ENCODE measurements around the gene SNAPC1.

SNAPC1 gene, protein sequence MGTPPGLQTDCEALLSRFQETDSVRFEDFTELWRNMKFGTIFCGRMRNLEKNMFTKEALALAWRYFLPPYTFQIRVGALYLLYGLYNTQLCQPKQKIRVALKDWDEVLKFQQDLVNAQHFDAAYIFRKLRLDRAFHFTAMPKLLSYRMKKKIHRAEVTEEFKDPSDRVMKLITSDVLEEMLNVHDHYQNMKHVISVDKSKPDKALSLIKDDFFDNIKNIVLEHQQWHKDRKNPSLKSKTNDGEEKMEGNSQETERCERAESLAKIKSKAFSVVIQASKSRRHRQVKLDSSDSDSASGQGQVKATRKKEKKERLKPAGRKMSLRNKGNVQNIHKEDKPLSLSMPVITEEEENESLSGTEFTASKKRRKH

DNA sequence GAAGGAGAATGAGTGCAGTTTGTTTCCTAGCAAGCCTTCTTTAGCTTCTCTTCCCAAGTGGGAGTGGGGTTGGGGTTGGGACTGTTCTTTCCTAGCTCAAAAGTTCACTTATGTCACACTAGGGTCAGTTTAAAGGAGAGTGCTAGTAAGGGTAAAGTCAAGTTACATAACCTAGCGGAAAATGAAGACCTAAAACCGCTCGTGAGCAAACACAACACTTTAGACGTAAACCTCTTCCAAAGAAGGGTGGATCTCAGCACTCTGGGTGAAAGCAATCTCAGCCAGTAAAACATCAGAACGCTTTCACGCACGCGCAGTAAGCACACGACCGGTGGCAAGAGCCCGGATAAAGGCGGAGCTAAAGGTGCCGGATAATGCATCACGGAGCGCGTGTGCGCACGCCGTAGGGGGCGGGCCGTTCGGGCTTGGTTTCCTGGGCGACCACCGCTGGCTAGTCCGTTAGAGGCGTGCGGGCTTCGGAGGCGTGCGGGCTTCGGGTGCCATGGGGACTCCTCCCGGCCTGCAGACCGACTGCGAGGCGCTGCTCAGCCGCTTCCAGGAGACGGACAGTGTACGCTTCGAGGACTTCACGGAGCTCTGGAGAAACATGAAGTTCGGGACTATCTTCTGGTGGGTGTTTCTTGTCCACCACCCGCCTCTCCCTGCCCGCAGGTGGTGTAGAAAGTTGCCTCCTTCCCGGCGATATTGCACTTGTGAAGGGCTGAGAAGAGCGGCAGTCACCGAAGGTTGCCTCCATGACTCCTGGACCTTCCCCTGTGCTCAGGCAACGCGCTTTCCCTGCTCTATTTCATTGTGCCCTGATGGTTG is at the start of gene SNAPC1:
Gene SNAPC1 (plus strand): TSS at position 462 of the 828 bp plus-strand sequence. CDS start 41 bp downstream, at position 503.
- peak; percentile 97 for DNase-seq (ENCODE audit: low read depth)
- peak within 1 kb of the TSS; percentile 100 for H3K4me3 ChIP-seq (ENCODE audit: low read length)
- TF ChIP-seq, protein P1, sequence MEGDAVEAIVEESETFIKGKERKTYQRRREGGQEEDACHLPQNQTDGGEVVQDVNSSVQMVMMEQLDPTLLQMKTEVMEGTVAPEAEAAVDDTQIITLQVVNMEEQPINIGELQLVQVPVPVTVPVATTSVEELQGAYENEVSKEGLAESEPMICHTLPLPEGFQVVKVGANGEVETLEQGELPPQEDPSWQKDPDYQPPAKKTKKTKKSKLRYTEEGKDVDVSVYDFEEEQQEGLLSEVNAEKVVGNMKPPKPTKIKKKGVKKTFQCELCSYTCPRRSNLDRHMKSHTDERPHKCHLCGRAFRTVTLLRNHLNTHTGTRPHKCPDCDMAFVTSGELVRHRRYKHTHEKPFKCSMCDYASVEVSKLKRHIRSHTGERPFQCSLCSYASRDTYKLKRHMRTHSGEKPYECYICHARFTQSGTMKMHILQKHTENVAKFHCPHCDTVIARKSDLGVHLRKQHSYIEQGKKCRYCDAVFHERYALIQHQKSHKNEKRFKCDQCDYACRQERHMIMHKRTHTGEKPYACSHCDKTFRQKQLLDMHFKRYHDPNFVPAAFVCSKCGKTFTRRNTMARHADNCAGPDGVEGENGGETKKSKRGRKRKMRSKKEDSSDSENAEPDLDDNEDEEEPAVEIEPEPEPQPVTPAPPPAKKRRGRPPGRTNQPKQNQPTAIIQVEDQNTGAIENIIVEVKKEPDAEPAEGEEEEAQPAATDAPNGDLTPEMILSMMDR (conservative IDR thresholded peaks at IDR 0.05; ENCODE audit: low read length) = no peak

DNA sequence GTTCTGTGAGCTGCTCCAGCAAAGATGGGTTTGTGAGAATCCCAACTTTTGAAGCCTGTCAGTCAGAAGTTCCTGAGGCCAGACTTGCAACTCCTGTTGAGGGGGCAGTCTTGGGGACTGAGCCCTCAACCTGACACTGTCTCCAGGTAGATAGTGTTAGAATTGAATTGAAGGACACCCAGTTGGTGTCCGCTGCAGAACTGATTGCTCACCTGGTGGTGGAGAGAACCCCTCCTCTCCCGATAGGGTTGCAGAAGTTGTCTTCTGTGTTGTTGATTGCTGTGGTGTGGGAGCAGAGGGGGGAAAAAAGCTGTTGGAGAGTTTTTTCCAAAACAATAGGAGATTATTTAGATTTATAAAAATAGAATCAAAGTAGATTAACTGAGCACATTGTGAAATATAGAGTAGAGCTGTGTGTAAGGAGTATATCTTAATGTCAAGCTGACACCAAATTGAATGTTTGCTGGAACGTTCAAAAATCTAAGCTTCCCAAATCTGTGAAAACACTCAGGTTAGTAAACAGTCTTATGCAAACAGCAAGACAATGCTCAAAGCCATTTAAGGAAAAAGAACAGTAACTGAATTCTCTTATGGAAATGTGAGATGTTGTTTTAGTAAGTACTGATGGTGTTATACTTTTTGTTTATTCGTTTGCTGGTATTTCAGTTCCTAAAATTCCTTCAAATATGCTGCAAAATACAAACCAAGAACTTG is 48.3 kb upstream of the SNAPC1 start:
- TF ChIP-seq, protein P1 (conservative IDR thresholded peaks at IDR 0.05; ENCODE audit: low read length) = no peak
- H3K4me3 ChIP-seq (ENCODE audit: low read length) = no peak overlapping the region
- DNase-seq (ENCODE audit: low read depth) = no peak

DNA sequence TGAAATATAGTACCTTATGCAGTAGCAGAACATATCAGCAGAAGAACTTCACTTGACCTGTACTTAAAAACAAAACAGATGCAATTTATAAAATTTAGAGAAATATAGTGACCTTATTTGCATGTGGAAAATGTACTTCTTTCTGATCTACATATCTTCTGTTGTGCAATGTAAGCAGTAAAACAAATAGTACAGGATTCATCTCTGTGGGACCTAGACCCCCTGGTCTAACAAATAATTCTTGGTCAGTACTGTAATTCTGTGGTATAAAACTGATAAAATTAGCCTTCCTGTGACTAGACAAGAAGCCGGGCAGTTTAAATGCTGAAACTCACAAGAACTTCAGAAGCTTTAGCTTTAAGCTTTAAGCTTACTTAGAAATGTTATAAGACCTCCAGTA is 45.3 kb upstream of the SNAPC1 start:
- TF ChIP-seq, protein P1 (conservative IDR thresholded peaks at IDR 0.05; ENCODE audit: low read length) = no peak
- no peak overlapping the region for H3K4me3 ChIP-seq (ENCODE audit: low read length)

DNA sequence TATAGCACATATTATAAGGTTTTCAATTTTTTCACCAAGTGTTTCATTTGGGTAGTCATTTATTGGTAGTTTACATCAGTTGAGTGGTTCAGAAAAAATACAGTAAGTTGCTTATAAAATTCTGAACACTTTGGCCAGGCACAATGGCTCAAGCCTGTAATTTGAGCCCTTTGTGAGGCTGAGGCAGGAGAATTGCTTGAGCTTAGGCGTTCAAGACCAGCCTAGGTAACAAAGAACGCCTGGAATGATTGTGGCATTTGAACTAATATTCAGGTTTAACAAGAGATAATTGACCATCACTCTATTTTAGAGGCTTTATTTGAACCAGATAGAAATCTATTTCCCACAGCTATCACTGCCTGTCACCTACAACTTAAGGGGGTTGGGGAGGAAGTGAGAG is 44.2 kb upstream of the SNAPC1 start:
- DNase-seq (ENCODE audit: low read depth) = no peak
- TF ChIP-seq, protein P1 (conservative IDR thresholded peaks at IDR 0.05; ENCODE audit: low read length) = no peak
- no peak overlapping the region for H3K4me3 ChIP-seq (ENCODE audit: low read length)

More for the DNA sequence above, 45.3 kb upstream of the SNAPC1 start:
- no peak for DNase-seq (ENCODE audit: low read depth)

DNA sequence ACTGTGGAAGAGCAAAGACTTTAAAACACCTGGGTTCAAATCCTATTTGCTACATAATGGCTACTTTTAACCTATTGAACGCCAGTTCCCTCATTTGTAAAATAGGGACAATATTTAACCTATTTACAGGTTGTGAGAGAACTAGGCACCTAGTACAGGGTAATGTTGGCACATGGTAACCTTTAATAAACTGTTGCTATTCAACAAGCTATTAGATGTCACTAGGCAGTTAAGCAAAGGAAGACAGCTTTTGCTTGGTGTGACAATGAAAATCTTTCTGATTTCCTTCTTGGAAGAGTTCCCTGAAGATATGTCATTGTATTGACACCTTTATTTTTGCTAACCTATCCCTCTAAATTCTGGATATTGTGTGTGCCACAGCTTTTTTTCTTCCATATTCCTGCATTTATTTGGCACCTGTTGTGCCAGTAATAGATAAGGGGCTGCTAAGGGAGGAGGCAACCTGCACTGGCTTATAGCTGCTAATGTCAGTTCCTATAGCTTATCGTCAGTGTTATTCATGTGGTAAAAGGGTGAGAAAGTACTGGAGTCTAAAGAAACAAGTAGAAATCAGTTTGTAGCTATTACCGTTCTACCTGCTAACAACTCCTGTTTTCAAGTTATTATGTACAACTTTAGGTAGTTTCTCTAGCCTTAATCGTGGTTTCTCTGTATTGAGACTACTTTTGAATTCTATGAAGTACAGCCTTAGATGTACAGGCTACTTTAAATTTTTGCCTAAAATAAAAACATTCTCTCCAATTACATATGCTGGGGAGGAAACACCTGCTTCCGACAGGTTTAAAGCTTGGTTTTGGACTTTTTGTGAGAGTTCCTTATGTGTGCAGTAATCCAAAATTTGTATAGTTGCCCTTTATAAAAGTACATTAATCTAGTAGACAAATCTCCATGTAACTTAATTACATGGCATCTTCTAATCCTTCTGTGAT is 42.6 kb upstream of the SNAPC1 start:
- DNase-seq (ENCODE audit: low read depth) = no peak
- no peak overlapping the region for H3K4me3 ChIP-seq (ENCODE audit: low read length)
- TF ChIP-seq, protein P1 (conservative IDR thresholded peaks at IDR 0.05; ENCODE audit: low read length) = no peak

DNA sequence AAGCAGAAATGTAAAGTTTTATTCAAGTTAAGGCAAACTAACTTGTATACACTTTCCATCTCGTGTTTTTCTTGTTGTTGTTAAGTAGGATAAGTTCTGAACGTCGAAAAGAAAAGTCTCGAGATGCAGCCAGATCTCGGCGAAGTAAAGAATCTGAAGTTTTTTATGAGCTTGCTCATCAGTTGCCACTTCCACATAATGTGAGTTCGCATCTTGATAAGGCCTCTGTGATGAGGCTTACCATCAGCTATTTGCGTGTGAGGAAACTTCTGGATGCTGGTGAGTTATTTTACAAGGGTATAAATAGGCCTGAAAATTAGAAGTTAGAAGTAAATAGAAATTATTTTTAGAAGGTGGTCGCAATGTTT is 41.9 kb upstream of the SNAPC1 start:
- no peak overlapping the region for H3K4me3 ChIP-seq (ENCODE audit: low read length)
- DNase-seq (ENCODE audit: low read depth) = no peak
- TF ChIP-seq, protein P1 (conservative IDR thresholded peaks at IDR 0.05; ENCODE audit: low read length) = no peak

All from AG10803 (cell line).